ENCODE results near the gene OPHN1.
A peak's percentile ranks its signal among the peaks of the same experiment; 100 is the strongest.

Gene OPHN1

GRCh38 chrX:68249401-68249831 is 183.9 kb downstream of the OPHN1 start:
- DNase-seq (ENCODE audit: low spot score) = no peak

- DNase-seq (ENCODE audit: low spot score) = peak; percentile 22
These were observed 194.7 kb downstream of the OPHN1 start for GRCh38 chrX:68238568-68238967.

- DNase-seq (ENCODE audit: low spot score) = no peak
These were observed 199.0 kb downstream of the OPHN1 start for GRCh38 chrX:68234171-68234910.

- no peak for DNase-seq (ENCODE audit: low spot score)
These were observed 201.1 kb downstream of the OPHN1 start for GRCh38 chrX:68232206-68232605.

- DNase-seq (ENCODE audit: low spot score) = no peak
These were observed 224.3 kb downstream of the OPHN1 start for GRCh38 chrX:68209008-68209407.

GRCh38 chrX:68204521-68205038 is 228.7 kb downstream of the OPHN1 start:
- DNase-seq (ENCODE audit: low spot score) = no peak

GRCh38 chrX:68203646-68204045 is 229.6 kb downstream of the OPHN1 start:
- peak; percentile 48 for DNase-seq (ENCODE audit: low spot score)

GRCh38 chrX:68203211-68203610 is 230.1 kb downstream of the OPHN1 start:
- no peak for DNase-seq (ENCODE audit: low spot score)

GRCh38 chrX:68199062-68199848 is 234.0 kb downstream of the OPHN1 start:
- DNase-seq (ENCODE audit: low spot score) = no peak

GRCh38 chrX:68196939-68197791 is 236.1 kb downstream of the OPHN1 start:
- DNase-seq (ENCODE audit: low spot score) = peak; percentile 43

- DNase-seq (ENCODE audit: low spot score) = no peak
These were observed 237.7 kb downstream of the OPHN1 start for GRCh38 chrX:68195561-68195960.

- DNase-seq (ENCODE audit: low spot score) = no peak
These were observed 239.5 kb downstream of the OPHN1 start for GRCh38 chrX:68193786-68194185.

GRCh38 chrX:68193234-68193633 is 240.1 kb downstream of the OPHN1 start:
- DNase-seq (ENCODE audit: low spot score) = no peak

- no peak for DNase-seq (ENCODE audit: low spot score)
These were observed 242.5 kb downstream of the OPHN1 start for GRCh38 chrX:68190799-68191198.

GRCh38 chrX:68186552-68187262 is 246.6 kb downstream of the OPHN1 start:
- DNase-seq (ENCODE audit: low spot score) = no peak

GRCh38 chrX:68185161-68185560 is 248.1 kb downstream of the OPHN1 start:
- DNase-seq (ENCODE audit: low spot score) = no peak

- DNase-seq (ENCODE audit: low spot score) = peak; percentile 48
These were observed 249.6 kb downstream of the OPHN1 start for GRCh38 chrX:68183612-68184214.

- no peak for DNase-seq (ENCODE audit: low spot score)
These were observed 252.7 kb downstream of the OPHN1 start for GRCh38 chrX:68180579-68180978.

GRCh38 chrX:68179355-68179754 is 253.9 kb downstream of the OPHN1 start:
- DNase-seq (ENCODE audit: low spot score) = no peak

GRCh38 chrX:68177542-68177941 is 255.8 kb downstream of the OPHN1 start:
- DNase-seq (ENCODE audit: low spot score) = no peak

GRCh38 chrX:68175562-68175961 is 257.7 kb downstream of the OPHN1 start:
- DNase-seq (ENCODE audit: low spot score) = no peak

Data from NAMALWA (cell line).